ENCODE data around the gene SETD2. TPM values are rescaled to one million over a fixed set of nuclear protein-coding genes. Genes with fewer than 3 reads are reported as not detected.
"Not testable (repeated sequence)": the region's sequence is repeated elsewhere in the genome, so short reads cannot be mapped to it uniquely, and the experiment has no call there.

The SETD2 gene
- total RNA-seq, 1 donor from 2014 or later: 53.2 TPM

DNA sequence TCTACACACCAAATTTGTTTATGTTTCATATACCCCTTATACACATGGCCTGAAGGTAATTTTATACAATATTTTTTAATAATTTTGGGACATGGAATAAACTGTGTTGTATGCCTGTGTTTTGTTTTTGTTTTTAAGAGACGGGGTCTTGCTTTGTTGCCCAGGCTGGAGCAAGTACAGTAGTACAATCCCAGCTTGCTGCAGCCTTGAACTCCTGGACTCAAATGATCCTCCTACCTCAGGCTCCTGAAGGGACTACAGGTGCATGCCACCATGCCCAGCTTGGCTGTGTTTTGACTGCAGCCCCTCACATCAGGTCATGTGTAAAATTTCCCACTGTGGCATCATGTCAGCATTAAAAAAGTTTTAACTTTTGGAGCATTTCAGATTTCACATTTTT lies 18.6 kb downstream of the SETD2 start:
- TF ChIP-seq, protein P1, sequence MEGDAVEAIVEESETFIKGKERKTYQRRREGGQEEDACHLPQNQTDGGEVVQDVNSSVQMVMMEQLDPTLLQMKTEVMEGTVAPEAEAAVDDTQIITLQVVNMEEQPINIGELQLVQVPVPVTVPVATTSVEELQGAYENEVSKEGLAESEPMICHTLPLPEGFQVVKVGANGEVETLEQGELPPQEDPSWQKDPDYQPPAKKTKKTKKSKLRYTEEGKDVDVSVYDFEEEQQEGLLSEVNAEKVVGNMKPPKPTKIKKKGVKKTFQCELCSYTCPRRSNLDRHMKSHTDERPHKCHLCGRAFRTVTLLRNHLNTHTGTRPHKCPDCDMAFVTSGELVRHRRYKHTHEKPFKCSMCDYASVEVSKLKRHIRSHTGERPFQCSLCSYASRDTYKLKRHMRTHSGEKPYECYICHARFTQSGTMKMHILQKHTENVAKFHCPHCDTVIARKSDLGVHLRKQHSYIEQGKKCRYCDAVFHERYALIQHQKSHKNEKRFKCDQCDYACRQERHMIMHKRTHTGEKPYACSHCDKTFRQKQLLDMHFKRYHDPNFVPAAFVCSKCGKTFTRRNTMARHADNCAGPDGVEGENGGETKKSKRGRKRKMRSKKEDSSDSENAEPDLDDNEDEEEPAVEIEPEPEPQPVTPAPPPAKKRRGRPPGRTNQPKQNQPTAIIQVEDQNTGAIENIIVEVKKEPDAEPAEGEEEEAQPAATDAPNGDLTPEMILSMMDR (conservative IDR thresholded peaks at IDR 0.05): no peak
- Mint-ChIP-seq H3K4me1 (ENCODE audit: unreplicated experiment) (peaks cover 9% of the 10 kb centered on the region), H3K36me3 (peaks cover 5% of the 10 kb centered on the region), H3K27ac (no peak overlapping the region), H3K4me3 (no peak overlapping the region), H3K9me3 (no peaks in the 10 kb centered on the region), H3K27me3 (no peaks in the 10 kb centered on the region)
- DNase-seq (ENCODE audit: extremely low spot score, unreplicated experiment): no peak

DNA sequence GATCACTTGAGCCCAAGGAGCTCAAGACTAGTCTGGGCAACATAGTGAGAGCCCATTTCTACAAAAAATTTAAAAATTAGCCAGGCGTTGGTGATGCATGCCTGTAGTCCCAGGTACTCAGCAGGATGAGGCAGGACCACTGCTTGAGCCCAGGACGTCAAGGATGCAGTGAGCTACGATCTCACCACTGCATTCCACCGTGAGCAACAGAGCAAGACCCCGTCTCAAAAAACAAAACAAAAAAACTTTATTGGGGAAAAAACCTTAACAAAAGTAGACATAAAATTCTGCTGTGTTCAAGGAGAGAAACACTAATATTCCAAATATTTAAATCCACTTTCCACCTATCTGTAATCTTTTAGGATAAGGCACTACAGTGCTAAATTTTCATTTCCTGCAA lies 20.8 kb downstream of the SETD2 start:
- no peak overlapping the region for H3K27ac Mint-ChIP-seq
- TF ChIP-seq, protein P1 (conservative IDR thresholded peaks at IDR 0.05): no peak

DNA sequence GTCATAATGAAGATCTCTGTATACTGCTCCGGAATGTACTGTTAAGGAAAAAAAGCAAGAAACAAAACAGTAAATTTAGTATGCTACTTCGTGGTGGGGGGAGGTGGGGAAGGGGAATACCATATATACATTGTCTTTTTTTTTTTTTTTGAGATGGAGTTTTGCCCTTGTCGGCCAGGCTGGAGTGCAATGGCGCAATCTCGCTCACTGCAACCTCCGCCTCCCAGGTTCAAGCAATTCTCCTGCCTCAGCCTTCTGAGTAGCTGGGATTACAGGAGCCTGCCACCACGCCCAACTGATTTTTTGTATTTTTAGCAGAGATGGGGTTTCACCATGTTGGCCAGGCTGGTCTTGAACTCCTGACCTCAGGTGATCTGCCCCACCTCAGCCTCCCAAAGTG lies 21.4 kb downstream of the SETD2 start:
- H3K9me3 Mint-ChIP-seq; DNase-seq (ENCODE audit: extremely low spot score, unreplicated experiment); H3K27ac Mint-ChIP-seq; H3K4me3 Mint-ChIP-seq; H3K36me3 Mint-ChIP-seq; H3K27me3 Mint-ChIP-seq: not testable (repeated sequence)
- H3K4me1 Mint-ChIP-seq (ENCODE audit: unreplicated experiment): peaks cover 11% of the 10 kb centered on the region

More for the DNA sequence above, 20.8 kb downstream of the SETD2 start:
- Mint-ChIP-seq H3K27me3 (no peaks in the 10 kb centered on the region), H3K4me1 (ENCODE audit: unreplicated experiment) (peaks cover 11% of the 10 kb centered on the region), H3K9me3 (no peaks in the 10 kb centered on the region), H3K36me3 (peaks cover 6% of the 10 kb centered on the region), H3K4me3 (no peak overlapping the region)
- DNase-seq (ENCODE audit: extremely low spot score, unreplicated experiment): no peak

DNA sequence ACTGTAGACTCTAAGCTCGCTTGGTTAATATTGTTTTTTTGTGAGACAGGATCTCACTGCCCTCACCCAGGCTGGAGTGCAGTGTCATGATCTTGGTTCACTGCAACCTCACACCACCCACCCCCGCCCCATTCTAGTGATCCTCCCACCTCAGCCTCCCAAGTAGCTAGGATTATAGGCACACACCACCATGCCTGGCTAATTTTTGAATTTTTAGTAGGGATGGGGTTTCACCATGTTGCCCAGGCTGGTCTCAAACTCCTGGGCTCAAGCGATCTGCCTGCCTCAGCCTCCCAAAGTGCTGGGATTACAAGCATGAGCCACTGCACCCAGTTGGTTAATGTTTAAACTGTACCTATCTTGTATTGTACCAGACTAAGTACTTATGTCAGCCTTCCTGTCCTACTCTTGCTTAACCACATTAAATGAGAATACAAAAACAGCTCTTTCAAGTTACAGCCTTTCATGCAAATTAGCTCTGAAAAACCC lies 22.9 kb downstream of the SETD2 start:
- DNase-seq (ENCODE audit: extremely low spot score, unreplicated experiment); H3K9me3 Mint-ChIP-seq; H3K27ac Mint-ChIP-seq; H3K36me3 Mint-ChIP-seq; H3K27me3 Mint-ChIP-seq: not testable (repeated sequence)
- peaks cover 11% of the 10 kb centered on the region for H3K4me1 Mint-ChIP-seq (ENCODE audit: unreplicated experiment)
- H3K4me3 Mint-ChIP-seq: peak overlapping the region; percentile 7

DNA sequence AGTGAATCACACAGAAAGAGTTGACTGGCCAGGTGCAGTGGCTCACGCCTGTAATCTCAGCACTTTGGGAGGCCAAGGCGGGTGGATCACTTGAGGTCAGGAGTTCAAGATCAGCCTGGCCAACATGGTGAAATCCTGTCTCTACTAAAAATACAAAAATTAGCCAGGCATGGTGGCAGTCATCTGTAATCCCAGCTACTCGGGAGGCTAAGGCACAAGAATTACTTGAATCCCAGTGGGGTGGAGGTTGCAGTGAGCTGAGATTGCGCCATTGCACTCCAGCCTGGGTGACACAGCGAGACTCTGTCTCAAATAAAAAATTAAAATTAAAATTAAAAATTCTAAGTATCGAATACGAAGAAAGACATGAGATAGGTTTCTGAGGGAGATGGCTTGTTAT lies 23.4 kb downstream of the SETD2 start:
- H3K9me3 Mint-ChIP-seq; H3K27me3 Mint-ChIP-seq; H3K27ac Mint-ChIP-seq; H3K4me3 Mint-ChIP-seq; DNase-seq (ENCODE audit: extremely low spot score, unreplicated experiment): not testable (repeated sequence)
- Mint-ChIP-seq H3K4me1 (ENCODE audit: unreplicated experiment) (peaks cover 16% of the 10 kb centered on the region), H3K36me3 (peaks cover 13% of the 10 kb centered on the region)

DNA sequence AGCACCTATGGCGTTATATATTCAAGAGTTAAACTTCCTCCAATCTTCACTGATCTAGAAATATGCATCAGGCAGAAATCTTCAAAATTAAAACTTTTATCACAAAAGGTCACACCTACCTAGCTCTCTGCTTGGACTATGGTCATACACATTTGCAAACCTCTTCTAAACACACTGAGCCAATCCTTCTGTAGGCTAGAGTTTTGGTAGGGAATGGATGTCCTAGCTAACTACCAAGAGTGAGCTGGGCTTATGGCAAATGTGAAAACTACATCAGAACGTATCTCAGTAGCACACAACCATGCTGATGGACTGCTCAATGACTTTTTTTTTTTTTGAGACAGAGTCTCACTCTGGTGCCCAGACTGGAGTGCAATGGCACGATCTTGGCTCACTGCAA lies 29.6 kb downstream of the SETD2 start:
- no peak for DNase-seq (ENCODE audit: extremely low spot score, unreplicated experiment)
- H3K36me3 Mint-ChIP-seq: peaks cover 23% of the 10 kb centered on the region
- no peaks in the 10 kb centered on the region for H3K27me3 Mint-ChIP-seq
- H3K27ac Mint-ChIP-seq: no peak overlapping the region
- no peak overlapping the region for H3K4me3 Mint-ChIP-seq
- TF ChIP-seq, protein P1 (conservative IDR thresholded peaks at IDR 0.05): no peak
- H3K9me3 Mint-ChIP-seq: no peaks in the 10 kb centered on the region
- peaks cover 21% of the 10 kb centered on the region for H3K4me1 Mint-ChIP-seq (ENCODE audit: unreplicated experiment)

GRCh38 chr3:47133641-47134040 lies 30.3 kb downstream of the SETD2 start:
- TF ChIP-seq, protein P1 (conservative IDR thresholded peaks at IDR 0.05): no peak
- H3K9me3 Mint-ChIP-seq: no peaks in the 10 kb centered on the region
- H3K4me1 Mint-ChIP-seq (ENCODE audit: unreplicated experiment): peaks cover 17% of the 10 kb centered on the region
- no peaks in the 10 kb centered on the region for H3K27me3 Mint-ChIP-seq
- H3K36me3 Mint-ChIP-seq: peaks cover 19% of the 10 kb centered on the region
- H3K4me3 Mint-ChIP-seq: no peak overlapping the region
- no peak overlapping the region for H3K27ac Mint-ChIP-seq
- DNase-seq (ENCODE audit: extremely low spot score, unreplicated experiment): no peak
